GM21576 (cell line): ENCODE measurements around the gene APLP2.
A peak's percentile ranks its signal among the peaks of the same experiment; 100 is the strongest.

Experiments used
- ATAC-seq: cut with Tn5 transposase; IDR thresholded peaks from one replicate; pipeline ENCODE4 v1.9.1; 2021; ENCODE audit warnings: mild to moderate bottlenecking, moderate library complexity; ENCODE audit not compliant: unreplicated experiment

The APLP2 gene

DNA sequence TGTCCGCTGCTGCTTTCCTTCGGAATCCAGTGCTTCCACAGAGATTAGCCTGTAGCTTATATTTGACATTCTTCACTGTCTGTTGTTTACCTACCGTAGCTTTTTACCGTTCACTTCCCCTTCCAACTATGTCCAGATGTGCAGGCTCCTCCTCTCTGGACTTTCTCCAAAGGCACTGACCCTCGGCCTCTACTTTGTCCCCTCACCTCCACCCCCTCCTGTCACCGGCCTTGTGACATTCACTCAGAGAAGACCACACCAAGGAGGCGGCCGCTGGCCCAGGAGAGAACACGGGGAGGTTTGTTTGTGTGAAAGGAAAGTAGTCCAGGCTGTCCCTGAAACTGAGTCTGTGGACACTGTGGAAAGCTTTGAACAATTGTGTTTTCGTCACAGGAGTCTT lies 74.4 kb downstream of the APLP2 start:
- no peak for ATAC-seq

DNA sequence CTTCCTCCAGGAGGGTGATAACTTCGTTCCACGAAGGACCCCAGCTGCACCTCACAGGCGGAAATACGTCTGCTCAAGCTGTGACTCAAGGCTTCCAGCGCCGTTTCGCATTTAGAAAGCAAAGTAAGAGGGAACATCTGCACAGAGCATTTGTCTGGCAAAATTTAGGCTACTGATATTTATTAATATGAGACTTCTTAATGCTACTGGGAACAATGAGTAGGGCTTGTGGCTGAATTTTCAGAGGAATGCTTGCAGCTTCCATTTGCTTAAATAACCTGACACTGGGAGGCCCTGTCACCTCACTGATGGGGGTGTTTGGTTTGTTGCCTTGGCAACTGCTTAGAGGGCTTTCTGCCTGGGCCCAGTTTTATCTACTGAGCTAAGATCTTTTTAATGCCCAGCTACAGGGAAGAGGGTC lies 75.2 kb downstream of the APLP2 start:
- ATAC-seq: no peak

DNA sequence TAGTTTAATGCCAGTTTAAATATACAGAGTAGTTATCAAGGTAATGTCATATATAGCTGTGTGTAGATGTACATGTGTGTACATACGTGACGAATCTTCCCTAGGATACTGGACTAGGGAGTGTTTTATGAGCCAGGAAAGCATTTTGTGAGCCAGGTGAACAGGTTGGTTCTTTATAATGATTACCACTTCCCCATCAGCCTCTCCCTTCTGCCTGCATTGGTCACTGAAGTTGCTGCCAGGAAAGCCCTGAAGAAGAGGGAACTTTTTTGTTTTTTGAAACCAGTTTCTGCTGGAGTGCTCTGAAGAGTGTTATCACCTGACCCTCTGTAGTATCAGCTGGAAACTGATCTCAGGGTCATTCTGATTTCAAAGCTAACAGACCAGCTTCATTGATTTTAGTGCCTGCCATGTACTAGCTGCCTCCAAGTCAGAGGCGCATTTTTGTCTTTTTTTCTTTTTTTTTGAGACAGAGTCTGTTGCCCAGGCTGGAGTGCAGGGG lies 75.7 kb downstream of the APLP2 start:
- no peak for ATAC-seq

DNA sequence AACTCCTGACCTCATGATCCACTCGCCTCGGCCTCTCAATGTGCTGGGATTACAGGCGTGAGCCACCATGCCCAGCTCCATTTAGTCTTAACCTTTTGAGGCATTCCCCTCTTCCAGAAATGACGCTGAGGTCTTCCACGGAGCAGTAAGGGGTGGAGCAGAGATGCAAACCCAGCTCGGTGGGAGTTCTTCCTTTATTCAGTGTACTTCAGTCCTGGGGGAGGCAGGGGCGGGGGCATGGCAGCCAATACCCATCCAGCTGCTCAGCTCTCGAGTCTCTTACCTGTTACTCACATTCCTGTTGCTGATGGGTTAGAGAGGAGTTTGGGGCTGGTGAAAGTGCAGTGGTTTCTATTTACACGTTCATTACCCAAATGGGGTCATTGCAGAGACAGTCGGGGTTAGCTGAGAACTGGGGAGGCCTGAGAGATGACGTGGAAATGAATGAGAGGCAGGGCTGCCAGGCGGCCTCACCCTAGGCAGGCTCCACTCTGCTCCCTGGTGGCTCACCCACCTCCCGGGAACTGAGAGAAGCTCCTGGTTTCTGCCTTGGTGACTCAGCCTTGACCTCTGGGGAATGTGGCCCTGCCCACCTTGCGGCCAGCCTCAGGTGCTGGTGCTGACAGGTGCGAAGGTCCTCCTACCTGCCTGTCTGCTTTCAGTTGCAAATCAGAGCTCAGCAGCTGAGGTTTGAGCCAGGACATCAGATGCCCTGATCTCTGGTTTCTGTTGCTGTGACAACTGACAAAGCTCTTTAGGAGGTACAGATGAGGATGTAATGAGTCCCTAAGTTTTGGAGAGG lies 76.5 kb downstream of the APLP2 start:
- no peak for ATAC-seq

DNA sequence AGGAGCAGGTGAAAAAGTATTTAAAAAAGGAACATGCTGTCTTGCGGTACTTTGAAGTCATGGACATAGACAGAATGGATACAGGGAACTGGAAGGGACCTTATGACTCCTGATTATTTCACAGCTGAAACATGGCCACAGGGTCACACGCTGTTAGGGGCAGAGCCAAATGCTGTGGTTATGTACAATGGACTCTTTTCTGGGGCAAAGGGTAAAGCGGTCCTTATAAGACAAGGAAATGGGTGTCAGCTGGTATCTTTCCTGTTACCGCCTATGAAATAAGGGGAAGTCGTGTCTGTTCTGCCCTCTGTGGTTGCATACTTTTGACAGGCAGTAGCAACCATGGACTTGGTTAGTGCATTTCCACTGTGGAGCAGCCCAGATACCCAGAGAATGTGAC lies 77.1 kb downstream of the APLP2 start:
- ATAC-seq: no peak

DNA sequence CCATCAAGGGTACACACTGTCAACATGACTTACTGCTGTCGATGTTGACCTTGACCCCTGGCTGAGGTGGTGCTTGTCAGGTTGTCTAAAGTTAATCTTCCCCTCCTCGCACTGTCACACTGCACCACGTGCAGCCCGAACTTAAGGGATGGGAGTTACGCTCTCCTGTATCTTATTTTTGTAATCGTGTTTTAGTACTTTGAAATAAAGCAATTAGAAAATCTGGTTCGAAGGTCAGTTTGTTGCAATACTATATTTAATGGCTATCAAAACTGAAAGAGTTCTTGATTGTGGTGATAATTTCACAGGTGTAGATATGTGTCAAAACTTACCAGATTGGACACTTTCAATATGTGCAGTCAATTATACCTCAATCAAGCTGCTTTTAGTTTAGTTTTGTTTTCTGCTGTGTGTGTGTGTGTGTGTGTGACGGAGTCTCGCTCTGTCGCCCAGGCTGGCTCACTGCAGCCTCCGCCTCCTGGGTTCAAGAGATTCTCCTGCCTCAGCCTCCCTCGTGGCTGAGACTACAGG lies 79.2 kb downstream of the APLP2 start:
- no peak for ATAC-seq

DNA sequence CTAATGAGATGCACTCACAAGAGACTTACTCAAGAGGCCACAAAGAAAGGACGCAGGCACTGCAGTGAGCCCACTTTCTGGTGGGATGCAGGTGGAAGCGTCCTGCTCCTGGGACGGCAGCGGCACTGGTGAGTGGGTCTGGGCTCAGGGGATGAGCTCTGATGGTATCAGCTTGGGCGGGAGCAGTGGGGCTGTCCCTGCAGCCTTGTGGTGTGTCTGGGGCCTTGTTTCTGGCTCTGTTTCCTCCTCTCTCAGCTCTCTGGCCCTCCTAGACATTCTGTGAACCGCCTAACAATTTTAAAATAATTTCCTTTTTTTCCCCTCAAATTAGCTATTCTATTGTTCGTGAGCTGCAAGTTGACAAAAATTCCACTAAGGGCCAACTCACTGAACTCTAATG lies 81.1 kb downstream of the APLP2 start:
- ATAC-seq: peak; percentile 57

DNA sequence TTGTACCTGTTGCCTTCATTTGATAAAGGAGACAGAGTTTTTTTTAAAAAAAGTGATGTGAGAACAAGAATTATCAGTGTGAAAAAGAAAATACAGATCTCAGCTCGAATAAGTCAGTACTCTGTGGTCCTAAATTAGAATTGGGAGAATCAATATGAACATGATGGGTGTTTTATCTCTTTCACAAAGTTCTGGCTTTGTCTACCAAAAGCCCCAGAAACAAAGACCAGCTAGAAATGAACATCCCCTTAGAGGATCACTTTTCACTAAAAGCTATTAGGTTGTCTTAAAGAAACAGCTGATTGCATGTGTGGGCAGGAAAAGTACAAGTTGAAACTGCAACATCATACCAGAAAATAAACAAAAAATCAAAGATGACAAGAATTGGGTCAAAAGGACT lies 81.5 kb downstream of the APLP2 start:
- ATAC-seq: peak; percentile 43

DNA sequence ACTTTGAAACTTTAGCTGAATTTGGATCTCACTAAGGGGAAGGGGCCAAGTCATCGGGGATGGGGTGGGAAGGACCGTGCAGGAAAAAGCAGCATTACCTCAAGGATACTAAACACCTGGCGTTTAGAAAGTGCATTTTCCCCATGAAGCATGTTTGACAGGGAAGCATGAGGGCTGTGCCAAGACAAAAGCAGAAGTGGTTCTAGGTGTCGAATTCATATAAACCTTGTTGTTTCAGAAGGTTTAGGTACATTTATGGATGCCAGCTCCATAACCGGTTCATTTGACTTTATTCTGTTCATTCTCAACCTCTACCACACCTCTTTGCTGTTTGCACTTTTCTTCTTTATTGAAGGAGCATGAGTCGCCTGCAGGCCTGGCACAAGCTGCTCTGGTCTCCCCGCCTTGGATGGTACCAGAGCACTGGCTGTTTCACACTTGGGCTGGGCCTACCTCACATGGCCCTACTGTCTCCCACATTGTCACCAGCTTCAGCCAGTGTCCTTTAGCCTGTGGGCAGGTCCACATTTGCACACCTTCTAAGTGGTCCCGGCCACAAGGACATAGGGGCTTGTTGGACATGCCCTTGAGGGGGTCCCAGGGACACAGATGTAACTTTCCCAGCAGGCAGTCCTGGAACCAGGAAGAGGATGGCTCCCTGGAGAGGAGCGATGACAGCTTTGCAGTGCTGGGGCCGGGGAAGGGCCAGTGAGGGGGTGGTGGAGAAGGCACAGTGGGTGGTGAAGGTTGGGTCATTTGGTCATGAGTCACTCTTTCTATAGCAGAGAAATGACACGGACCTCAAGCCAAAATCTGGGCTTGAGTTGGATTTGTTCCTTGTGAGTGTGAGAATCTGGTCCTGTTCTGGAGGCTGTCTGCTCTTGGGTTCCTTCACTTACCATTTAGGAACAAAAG lies 86.7 kb downstream of the APLP2 start:
- ATAC-seq: no peak

DNA sequence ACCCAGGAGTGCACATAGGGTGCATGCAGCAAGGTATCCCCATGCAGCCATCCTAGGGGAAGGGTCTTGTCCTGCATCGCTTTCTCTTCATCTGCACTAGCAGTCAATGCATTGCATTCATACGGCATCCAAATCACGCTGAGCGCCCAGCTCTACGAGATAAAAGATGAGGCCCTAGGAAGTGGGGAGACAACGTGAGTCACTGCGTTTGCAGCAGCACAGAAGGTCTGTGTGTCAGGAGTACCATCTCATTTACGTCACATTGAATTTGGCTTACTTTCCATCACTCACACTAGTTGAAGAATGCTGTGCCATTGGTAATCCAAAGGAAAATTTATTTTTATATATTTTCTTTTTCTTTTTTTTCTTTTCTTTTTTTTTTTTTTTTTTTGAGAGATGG lies 87.4 kb downstream of the APLP2 start:
- no peak for ATAC-seq

DNA sequence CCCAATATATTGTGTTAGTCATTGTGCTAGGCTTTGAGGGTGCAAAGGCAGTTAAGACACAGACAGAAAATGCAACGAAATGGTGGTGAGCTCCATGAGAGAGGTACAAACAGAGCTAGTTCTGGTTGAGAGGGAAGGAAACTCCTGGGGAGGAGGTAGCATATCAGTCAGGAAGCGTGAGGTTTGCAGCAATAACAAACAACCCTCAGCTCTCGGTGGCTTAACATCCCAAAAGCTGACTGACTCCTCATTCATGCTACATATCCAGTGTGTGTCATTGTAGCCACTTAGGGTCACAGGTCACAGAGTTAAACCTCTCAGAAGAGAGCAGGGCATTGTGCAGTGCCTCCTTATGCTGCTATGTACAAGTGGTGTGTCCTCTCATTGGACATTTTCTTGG lies 88.1 kb downstream of the APLP2 start:
- no peak for ATAC-seq

DNA sequence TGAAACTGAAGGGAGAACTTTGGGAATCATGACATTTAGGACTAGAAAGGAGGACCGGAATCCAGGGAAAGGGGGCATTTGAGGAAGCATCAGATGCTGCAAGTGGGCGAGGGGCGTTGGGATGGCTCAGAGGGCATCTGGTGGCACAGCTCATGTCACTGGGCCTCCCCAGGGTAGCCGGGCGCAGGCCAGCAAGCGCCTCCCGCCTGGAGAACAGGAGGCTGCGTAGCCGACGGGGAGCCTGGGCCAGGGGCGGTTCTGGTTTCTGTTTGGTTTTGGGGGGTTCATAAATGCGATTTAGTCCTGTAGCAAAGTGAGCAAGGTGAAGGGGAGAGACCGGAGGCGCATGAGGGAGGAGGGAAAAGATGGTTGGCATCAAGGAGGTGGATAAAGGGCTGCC lies 89.4 kb downstream of the APLP2 start:
- ATAC-seq: no peak

DNA sequence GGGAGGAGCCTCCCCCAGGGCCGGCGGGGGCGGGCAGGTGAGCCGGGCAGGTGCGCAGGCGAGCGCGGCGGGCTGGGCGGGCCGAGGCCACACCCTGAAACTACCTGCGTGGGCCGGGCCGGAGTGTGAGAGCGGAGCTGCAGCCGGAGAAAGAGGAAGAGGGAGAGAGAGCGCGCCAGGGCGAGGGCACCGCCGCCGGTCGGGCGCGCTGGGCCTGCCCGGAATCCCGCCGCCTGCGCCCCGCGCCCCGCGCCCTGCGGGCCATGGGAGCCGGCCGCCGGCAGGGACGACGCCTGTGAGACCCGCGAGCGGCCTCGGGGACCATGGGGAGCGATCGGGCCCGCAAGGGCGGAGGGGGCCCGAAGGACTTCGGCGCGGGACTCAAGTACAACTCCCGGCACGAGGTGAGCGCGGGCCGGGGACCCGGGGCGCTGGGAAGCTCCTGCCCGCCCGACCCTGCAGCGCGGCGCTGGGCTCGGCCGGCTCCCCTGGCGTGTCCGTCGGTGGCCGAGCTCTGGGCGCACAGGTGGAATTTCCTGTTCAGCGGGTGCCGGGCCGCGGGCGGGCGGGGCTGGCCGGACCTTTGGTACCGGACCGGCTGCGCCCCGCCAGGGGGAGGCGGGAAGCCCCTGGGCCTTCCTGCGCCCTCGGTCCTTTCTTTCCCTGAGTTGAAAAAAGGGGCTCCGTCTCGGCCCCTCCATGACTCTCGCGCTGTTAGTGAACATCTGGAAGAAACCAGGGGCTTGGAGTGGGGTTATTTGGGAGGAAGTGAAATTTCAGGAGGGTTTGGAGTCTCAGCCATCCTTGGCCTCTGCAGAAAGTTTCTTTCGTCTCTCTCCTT lies 90.2 kb downstream of the APLP2 start, which contains the start of gene ST14:
Gene ST14 (plus strand): TSS at position 126 of the 841 bp plus-strand sequence. CDS start 198 bp downstream, at position 324.
- peak; percentile 52 for ATAC-seq

DNA sequence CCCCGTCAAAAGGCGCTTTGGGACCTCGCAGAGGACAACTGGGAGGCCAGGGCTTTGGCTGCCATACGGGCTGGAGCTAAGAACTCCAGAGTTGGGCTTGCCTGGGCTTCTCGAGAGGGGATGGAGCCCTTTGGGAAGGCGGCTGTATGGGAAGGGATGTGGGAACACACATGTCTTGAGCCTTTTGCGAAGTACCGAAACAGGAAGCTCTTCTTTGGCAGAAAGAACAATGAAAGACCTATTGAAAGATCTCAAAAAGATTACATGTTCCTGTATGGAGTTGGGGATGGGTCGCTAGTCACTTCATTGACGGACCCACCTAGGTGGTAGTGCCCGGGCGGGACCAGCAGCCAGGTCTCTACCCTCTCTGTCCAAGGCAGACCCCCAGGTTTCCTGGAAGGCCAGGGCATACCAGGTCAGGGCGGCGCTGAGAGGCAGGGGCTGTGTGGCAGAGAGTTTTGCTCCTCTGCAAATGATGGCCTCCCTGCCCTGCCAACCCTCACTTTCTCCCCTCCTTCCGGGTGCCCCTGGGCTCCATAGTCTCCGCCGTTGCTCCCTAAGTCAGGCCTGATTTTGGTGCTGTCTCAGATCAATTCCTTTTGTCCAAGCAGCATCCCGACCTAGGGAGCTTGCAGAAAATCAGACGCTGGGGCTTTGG lies 90.9 kb downstream of the APLP2 start:
- ATAC-seq: no peak

DNA sequence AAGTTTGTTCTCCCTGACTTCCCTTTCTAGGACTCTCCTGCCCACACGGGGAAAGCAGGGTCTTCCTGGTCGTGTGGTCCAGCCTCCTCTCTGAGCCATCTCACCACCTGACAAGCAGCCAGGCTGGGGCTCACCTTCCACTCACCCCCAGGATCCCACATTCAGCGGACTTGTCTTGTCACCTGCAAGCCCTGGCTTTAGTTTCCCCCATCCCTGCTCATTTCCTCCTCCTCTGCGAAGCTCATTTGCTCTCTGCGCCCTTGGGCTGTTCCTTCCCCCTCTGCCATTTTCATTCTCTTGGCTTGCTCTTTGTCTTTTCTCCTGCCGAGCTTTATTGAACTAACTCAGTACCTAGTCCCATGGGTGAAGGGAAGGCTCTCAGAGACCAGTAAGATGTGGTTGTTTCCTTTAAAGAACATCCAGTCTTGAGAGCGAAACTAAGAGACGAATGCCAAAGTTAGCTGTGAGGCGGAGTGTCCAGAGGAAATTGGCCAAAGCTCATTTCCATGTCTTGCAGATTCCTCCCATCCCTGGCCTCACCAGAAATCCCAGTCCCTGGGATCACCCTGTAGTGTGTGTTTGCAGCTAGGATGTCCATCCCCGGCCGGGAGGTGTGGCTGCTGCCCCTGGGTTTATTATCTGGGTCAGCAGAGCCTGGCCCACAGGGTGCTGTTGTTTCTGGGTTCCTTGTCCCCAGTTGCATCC lies 91.9 kb downstream of the APLP2 start:
- ATAC-seq: no peak

DNA sequence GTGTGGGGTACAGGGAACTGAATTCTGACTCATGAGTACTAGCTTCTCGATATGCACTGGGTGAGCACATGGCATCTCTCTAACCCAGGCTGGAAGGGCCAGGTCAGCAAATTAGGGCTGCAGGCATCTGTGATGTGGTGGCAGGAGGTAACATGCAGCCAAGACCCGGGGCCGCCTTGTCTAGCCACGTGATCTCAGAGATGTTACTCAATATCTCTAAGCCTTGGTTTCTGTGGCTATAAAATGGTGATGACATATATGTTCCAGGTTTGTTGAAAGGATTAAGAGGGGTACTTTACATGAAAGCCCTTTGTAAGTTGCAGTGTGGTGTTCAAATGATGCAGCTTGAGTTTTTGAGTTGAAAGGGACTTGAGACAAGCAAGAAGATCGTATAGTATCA lies 93.0 kb downstream of the APLP2 start:
- ATAC-seq: no peak

DNA sequence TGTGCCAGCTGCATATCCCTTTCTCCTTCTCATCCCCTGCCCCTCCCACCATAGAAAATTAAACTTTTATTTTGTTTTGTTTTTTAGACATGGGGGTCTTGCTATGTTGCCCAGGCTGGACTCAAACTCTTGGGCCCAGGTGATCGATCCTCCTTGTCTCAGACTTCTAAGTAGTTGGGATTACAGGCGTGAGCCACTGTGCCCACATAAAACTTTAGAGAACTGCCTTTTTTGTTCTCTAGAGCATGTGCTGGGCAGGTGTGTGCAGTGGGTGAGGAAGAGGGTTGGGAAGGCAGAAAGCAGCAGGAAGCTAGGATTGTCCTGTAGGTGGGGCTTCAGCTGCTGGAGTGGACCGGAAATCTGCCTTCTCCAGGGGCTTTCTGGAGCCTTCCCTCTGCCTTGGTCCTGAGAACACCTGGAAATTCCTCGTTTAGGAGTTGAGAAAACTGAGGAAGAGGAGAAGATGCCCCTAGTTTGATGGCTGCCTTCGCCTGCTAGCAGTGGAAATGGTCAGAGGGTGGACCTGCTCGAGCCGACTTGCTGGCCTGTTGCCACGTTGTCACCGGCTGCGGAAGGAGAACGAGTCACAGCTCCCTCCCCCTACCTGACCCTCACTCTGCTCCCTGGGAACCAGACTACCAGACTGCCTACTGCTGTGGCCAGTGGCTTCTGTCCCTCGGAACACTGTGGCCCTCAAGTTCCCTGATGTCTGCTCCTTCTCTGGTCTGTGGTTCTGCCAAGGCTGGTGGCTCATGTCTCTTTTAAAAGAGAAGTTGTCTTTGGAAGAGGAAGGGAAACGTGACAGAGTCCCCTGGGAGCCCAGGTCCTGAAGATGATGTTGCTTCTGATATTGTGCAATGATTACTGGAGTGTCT lies 93.9 kb downstream of the APLP2 start:
- ATAC-seq: no peak

DNA sequence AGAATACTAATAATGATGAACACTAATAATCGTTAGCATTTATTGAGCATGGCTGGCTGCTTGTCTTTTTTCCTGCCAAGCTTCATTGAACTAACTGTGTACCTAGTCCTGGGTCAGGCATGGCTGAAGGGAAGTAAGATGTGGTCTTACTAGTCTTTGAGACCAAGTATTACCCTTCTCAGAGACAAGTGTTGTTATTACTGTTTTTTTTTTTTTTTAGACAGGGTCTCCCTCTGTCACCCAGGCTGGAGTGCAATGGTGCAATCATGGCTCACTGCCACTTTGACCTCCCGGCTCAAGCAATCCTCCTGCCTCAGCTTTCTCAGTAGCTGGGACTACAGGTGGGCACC lies 94.5 kb downstream of the APLP2 start:
- ATAC-seq: no peak
